Activated gamma-delta T cell treated with anti-CD3 and anti-CD28 coated beads, Interleukin-2, amount 50 U/mL, for 16 hours (primary cell): ENCODE results near the gene LPCAT1.
"Not testable (repeated sequence)": the region's sequence is repeated elsewhere in the genome, so short reads cannot be mapped to it uniquely, and the experiment has no call there.

Experiments used
- DNase-seq: peaks from one replicate; pipeline ENCODE4 v3.0.0-alpha.2; 2020; ENCODE audit warnings: low read depth

Gene LPCAT1, protein sequence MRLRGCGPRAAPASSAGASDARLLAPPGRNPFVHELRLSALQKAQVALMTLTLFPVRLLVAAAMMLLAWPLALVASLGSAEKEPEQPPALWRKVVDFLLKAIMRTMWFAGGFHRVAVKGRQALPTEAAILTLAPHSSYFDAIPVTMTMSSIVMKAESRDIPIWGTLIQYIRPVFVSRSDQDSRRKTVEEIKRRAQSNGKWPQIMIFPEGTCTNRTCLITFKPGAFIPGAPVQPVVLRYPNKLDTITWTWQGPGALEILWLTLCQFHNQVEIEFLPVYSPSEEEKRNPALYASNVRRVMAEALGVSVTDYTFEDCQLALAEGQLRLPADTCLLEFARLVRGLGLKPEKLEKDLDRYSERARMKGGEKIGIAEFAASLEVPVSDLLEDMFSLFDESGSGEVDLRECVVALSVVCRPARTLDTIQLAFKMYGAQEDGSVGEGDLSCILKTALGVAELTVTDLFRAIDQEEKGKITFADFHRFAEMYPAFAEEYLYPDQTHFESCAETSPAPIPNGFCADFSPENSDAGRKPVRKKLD

DNA sequence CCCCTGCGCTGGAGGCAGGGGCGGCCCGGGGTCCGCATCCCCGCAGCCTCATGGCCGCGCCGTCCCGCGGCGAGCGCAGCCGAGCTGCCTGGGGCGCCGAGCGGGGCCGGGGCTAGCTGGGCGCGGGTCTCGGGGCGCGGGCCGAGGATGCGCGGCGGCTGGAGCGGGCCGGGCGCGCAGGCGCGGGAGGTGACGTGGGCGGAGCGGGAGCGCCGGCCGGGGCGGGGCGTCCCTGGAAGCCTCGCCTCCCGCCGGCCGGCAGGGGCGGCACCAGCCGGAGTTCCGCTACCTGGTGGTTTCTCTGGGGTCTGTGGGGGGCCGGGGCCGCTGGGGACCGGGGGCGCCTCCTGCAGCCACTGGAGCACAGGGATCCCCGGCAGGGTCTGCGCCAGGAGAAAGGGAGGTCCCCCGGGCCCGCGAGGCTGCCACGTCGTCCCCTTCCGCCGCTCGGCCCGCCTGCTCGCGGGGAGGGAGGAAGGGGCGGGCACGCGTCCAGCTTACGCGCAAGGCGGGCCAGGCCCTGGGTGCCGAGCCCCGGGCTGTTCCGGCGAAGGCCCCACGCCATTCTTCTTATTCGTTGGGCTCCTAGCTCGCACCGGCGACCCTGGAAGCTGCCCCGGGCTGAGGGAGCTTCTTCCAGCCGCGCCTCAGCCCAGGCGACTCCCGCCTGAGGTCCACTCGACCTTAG, at the start of gene LPCAT1:
TSS of gene LPCAT1 (minus strand) at position 168 of the 688 bp plus-strand sequence. CDS start at position 52, 116 bp downstream.
- DNase-seq, result peak; percentile 57

DNA sequence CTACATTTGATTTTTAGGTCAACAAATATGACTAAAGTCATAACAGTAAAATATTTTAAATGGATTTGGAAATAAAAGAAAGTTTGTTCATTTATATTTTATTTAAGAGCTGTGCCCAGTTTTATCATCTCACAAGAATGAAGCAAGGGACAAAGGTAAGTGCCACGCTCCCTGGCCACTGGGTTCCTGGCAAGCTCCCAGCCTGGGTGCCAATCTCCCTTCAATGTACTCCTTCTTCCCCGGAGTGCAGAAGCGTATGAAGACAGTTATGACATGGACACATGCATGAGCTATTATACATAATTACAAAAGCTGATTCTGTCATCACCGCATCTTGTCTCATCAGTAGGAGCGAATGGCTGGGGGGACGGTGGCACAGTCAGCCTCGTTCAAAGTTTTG, 48.1 kb upstream of the LPCAT1 start:
- not testable (repeated sequence) for DNase-seq

GRCh38 chr5:1570975-1571374, 47.2 kb upstream of the LPCAT1 start:
- DNase-seq, result no peak

GRCh38 chr5:1568201-1568979, 44.6 kb upstream of the LPCAT1 start:
- DNase-seq, result no peak

DNA sequence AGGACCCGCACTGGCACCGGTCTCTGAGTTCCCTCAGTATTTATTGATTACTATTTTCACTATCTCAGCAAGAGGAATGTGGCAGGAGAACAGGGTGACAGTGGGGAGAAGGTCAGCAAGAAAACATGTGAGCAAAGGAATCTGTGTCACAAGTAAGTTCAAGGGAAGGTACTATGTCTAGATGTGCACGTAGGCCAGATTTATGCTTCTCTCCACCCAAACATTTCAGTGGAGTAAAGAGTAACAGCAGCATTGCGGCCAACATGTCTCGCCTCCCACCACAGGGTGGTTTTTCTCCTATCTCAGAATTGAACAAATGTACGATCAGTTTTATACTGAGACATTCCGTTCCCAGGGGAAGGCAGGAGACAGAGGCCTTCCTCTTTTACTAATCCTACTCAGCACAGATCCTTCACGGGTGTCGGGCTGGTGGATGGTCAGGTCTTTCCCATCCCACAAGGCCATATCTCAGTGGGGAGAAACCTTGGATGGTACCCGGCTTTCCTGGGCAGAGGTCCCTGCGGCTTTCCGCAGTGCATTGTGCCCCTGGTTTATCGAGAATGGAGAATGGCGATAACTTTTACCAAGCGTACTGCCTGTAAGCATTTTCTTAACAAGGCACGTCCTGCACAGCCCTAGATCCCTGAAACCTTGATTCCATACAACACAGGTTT, 43.9 kb upstream of the LPCAT1 start:
- DNase-seq, result not testable (repeated sequence)

- no peak for DNase-seq
Observed at GRCh38 chr5:1565737-1566734, 42.3 kb upstream of the LPCAT1 start.

- DNase-seq, result no peak
Observed at GRCh38 chr5:1564824-1565736, 41.3 kb upstream of the LPCAT1 start.

DNA sequence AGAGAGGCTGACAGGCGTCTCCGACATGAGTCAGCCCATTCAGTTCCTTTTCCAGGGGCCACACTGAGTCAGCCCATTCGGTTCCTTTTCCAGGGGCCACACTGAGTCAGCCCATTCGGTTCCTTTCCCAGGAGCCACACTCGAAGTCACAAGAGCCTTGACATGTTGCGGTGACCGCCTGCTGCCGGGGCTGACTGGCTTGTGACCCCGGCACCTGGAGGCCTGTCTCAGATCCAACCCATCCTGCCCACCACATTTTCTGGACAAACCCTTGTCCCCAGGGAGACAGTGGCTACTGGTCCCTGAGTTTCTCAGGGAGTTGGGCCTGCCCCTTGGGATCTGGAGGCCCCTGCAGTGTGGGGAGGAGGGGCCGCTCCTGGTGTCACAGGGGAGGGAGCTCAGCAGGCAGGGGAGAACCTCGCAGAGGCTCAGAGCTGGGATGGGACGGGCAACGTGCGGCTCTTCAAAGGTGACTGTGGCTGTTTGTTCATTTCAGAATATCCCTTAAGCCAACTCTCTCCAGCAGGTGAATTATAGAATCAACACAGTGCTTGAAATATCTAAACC, 40.5 kb upstream of the LPCAT1 start:
- DNase-seq, result no peak

- DNase-seq, result no peak
Observed at GRCh38 chr5:1563617-1564181, 39.9 kb upstream of the LPCAT1 start.

DNA sequence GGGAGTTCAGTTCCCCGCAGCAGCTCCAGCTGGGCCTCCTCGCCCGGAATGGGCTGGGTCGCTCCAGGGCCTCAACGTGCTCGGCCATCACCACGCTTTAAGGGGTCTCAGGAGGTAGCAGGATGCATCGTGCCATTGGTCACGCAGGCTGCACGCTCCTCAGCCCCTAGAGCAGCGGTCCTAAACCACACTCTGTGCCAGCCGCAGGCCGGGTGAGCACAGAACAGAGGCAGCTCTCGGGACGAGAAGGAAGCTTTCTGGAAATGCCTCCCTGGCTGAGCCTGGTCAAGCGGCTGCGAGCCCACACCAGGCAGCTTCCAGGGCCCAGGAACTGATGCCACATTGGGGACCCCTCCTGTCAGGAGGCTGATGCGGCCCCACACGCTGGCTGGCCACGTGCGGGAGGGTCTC, 39.3 kb upstream of the LPCAT1 start:
- no peak for DNase-seq

DNA sequence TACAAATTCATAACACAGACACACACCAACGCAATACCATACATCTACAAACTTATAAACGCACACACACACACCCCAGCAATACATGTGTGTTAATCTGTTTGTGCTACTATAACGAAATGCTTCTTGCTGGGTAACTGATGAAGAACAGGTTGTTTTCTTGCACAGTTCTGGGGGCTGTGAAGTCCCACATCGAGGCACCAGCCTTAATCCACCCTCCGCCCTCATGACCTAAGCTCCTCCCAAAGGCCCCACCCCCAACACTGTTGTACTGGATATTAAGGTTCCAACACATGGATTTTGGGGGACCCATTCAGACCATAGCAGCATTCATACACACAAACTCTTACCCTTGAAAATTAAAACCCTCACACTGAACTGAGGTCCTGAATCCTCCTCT, 38.8 kb upstream of the LPCAT1 start:
- DNase-seq, result no peak

DNA sequence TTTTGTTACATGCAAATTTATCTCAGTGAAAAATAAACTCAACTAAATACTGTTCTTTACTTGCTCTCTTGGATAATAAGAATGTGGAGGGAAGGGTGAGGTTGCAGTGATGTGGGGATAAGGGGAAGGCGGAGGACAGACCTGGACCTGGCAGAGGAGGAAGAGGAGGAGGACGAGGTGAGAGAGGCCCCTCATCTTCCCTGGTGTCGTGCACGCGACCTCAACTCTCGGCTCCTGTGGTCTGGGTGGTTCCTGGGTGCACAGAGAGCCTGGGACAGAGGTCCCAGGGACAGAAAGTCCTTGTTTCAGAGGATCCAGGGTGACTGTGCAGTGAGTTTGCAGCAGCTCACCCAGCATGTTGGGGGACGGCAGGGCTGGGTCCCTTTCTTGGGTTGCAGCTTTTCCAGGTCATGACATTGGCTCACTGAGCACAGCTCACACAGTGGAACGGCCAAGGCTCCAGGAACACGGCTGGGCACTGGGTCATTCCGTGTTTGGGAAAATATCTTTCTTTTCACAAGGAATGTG, 37.7 kb upstream of the LPCAT1 start:
- DNase-seq, result no peak

DNA sequence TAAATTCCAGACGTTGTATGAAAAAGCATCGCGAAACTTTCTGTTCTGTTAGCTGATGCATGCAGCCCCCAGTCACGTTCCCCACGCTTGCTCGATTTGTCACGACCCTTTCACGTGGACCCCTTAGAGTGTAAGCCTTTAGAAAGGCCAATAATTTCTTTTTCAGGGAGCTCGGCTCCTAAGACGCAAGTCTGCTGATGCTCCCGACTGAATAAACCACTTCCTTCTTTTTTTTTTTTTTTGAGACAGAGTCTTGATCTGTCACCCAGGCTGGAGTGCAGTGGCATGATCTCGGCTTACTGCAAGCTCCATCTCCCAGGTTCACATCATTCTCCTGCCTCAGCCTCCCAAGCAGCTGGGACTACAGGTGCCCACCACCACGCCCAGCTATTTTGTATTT, 36.7 kb upstream of the LPCAT1 start:
- DNase-seq, result not testable (repeated sequence)

- no peak for DNase-seq
Observed at GRCh38 chr5:1558944-1559343, 35.2 kb upstream of the LPCAT1 start.

DNA sequence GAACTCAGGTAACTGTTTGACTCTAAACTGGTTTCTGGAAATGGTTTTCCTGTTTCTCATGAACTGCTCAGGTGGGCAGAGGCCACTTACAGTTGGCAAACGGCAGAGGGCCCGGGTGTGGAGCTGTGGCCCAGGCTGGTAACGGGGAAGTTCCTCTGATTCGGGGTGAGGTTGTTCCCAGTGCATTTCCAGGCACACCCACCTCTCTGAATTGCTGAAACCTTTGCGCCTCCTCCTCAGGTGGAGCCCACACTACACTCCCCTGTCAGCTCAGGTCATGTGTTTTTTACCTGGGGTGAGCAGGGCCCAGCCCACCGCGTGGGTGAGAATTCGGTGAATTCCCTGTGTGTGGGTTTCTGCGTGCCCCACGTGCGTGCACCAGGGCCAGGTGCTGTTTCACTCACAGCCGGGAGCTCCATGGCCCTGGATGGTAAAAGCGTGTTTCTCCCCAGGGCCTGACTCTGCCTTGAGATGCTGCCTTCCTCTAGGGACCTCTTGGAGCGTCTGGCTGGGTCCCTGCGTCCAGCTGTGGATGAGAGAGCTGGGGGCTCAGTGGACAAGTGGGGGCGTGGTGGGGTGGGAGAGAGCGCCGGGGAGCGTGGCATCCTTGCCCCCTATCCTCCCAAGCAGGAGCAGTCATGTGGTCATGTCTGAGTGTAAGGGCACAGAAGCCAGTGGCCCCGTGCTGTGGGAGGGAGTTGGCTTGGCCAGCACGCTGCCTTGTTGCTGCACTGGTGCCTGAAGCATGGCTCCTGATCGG, 33.5 kb upstream of the LPCAT1 start:
- no peak for DNase-seq

DNA sequence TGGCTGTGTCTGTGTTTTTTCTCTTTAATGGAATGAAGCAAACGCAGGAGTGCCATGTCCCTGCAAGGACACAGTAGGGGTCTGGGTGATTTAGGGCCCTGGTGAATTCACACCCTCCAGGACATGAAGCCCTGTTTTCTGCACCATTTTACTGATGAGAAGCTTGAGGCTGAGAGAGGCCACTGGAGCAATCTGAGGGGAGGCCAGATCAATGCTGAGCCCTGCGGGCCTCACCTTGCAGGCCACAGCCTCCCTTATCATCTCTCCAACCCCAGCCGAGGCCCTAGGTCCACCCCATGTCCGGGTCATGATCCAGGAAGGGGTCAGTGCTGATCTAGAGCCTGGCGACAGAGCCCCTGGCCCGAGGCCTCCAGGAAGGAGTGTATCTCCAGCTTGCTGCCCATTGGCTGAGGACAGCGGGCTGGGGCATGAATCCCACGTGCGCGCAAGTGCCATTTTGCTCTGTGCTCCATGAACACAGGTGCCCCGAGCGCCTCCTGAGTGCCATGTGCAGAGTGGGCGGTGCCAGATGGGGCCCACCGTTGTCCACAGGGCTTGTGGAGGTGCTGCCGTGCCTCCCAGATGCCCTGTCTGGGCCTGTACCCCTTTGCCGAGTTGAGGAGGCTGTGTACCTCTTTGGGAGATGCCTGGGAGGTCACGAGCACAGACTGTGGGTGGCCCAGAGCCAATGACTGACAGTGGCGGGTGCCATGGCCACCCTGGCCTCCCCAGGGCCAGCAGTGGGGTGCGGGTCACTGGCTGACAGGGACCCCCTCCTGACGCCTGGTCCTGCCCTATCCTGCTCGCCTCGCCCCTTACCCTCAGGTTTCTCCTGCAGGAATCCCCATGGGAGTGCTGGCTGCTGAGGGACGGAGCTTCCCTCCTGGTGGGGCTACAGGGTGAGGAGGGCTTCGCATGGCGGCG, 32.3 kb upstream of the LPCAT1 start:
- no peak for DNase-seq
